SK-N-SH treated with all-trans-retinoic acid at 6 μM for 48 hours (cell line): Measurements from ENCODE around the gene ANXA8L1.
"Not testable (repeated sequence)": the region's sequence is repeated elsewhere in the genome, so short reads cannot be mapped to it uniquely, and the experiment has no call there.

Experiments
- ATAC-seq: fragments of 200-7000 bp; cut with Tn5 transposase; 3 replicates; pipeline ENCODE4 v1.9.1; 2020; ENCODE audit warnings: mild to moderate bottlenecking, moderate library complexity
- ARNTL ChIP-seq: fragments of 450-650 bp; formaldehyde crosslinking; IDR thresholded peaks from 2 replicates; pipeline ENCODE4 v1.5.0; 2020; ENCODE audit warnings: low read depth, mild to moderate bottlenecking, moderate library complexity, borderline replicate concordance
- BACH2 ChIP-seq: fragments of 250-450 bp; sonication (Bioruptor Pico); IDR thresholded peaks from 2 replicates; pipeline ENCODE4 v1.9.0; 2021; ENCODE audit warnings: mild to moderate bottlenecking, borderline replicate concordance
- CREB5 ChIP-seq: fragments of 250-450 bp; sonication (Bioruptor Pico); IDR thresholded peaks from 2 replicates; pipeline ENCODE4 v1.5.1; 2020; ENCODE audit warnings: low read depth, mild to moderate bottlenecking, moderate library complexity
- CSDC2 ChIP-seq: fragments of 250-450 bp; sonication (Bioruptor Pico); IDR thresholded peaks from 2 replicates; pipeline ENCODE4 v1.5.0; 2020; ENCODE audit warnings: mild to moderate bottlenecking, moderate library complexity
- ESRRG ChIP-seq: fragments of 250-450 bp; sonication (Bioruptor Pico); IDR thresholded peaks from 2 replicates; pipeline ENCODE4 v1.6.1; 2021; ENCODE audit warnings: mild to moderate bottlenecking
- GLIS3 ChIP-seq: fragments of 250-450 bp; sonication (Bioruptor Pico); IDR thresholded peaks from 2 replicates; pipeline ENCODE4 v1.5.0; 2020; ENCODE audit warnings: mild to moderate bottlenecking, moderate library complexity
- ISL1 ChIP-seq: fragments of 250-450 bp; sonication (Bioruptor Pico); IDR thresholded peaks from 2 replicates; pipeline ENCODE4 v2.1.2; 2022; ENCODE audit warnings: mild to moderate bottlenecking, moderate library complexity
- OSR1 ChIP-seq: fragments of 250-450 bp; sonication (Bioruptor Pico); IDR thresholded peaks from 2 replicates; pipeline ENCODE4 v1.8.0; 2022; ENCODE audit warnings: moderate library complexity, mild to moderate bottlenecking, inconsistent platforms
- PPARA ChIP-seq: fragments of 250-450 bp; sonication (Bioruptor Pico); IDR thresholded peaks from 2 replicates; pipeline ENCODE4 v1.5.0; 2020; ENCODE audit warnings: mild to moderate bottlenecking, borderline replicate concordance
- RARB ChIP-seq: fragments of 250-450 bp; sonication (Bioruptor Pico); IDR thresholded peaks from 2 replicates; pipeline ENCODE4 v1.8.0; 2021; ENCODE audit warnings: mild to moderate bottlenecking, moderate library complexity
- TOX ChIP-seq: fragments of 250-450 bp; sonication (Bioruptor Pico); IDR thresholded peaks from 2 replicates; pipeline ENCODE4 v1.8.0; 2021; ENCODE audit warnings: mild to moderate bottlenecking, moderate library complexity, borderline replicate concordance
- TSHZ2 ChIP-seq: fragments of 250-450 bp; sonication (Bioruptor Pico); IDR thresholded peaks from 2 replicates; pipeline ENCODE4 v1.5.0; 2020; ENCODE audit warnings: mild to moderate bottlenecking, moderate library complexity
- ZC3H10 ChIP-seq: fragments of 250-450 bp; sonication (Bioruptor Pico); IDR thresholded peaks from 2 replicates; pipeline ENCODE4 v1.5.1; 2021; ENCODE audit warnings: mild to moderate bottlenecking, moderate library complexity
- ZFP30 ChIP-seq: fragments of 450-650 bp; formaldehyde crosslinking; IDR thresholded peaks from 2 replicates; pipeline ENCODE4 v1.5.0; 2022; ENCODE audit warnings: mild to moderate bottlenecking, moderate library complexity
- ZNF565 ChIP-seq: fragments of 450-650 bp; formaldehyde crosslinking; conservative IDR thresholded peaks from 2 replicates; pipeline ENCODE4 v1.5.0; 2020; ENCODE audit warnings: low read depth, mild to moderate bottlenecking, moderate library complexity
- ZNF70 ChIP-seq: fragments of 450-650 bp; formaldehyde crosslinking; IDR thresholded peaks from 2 replicates; pipeline ENCODE4 v1.5.0; 2020; ENCODE audit warnings: mild to moderate bottlenecking, moderate library complexity
- ZNF8 ChIP-seq: fragments of 450-650 bp; formaldehyde crosslinking; IDR thresholded peaks from 2 replicates; pipeline ENCODE4 v1.5.0; 2020; ENCODE audit warnings: mild to moderate bottlenecking, moderate library complexity
- TF ChIP-seq, protein P1 (sequence below): fragments of 250-450 bp; sonication (Bioruptor Pico); IDR thresholded peaks from 2 replicates; pipeline ENCODE4 v1.8.0; 2020; ENCODE audit warnings: mild to moderate bottlenecking, moderate library complexity, borderline replicate concordance
- TF ChIP-seq, protein P2 (sequence below): fragments of 250-450 bp; sonication (Bioruptor Pico); IDR thresholded peaks from 2 replicates; pipeline ENCODE4 v1.8.0; 2021; ENCODE audit warnings: low read depth, mild to moderate bottlenecking, moderate library complexity, borderline replicate concordance

The ANXA8L1 gene, protein sequence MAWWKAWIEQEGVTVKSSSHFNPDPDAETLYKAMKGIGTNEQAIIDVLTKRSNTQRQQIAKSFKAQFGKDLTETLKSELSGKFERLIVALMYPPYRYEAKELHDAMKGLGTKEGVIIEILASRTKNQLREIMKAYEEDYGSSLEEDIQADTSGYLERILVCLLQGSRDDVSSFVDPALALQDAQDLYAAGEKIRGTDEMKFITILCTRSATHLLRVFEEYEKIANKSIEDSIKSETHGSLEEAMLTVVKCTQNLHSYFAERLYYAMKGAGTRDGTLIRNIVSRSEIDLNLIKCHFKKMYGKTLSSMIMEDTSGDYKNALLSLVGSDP

DNA sequence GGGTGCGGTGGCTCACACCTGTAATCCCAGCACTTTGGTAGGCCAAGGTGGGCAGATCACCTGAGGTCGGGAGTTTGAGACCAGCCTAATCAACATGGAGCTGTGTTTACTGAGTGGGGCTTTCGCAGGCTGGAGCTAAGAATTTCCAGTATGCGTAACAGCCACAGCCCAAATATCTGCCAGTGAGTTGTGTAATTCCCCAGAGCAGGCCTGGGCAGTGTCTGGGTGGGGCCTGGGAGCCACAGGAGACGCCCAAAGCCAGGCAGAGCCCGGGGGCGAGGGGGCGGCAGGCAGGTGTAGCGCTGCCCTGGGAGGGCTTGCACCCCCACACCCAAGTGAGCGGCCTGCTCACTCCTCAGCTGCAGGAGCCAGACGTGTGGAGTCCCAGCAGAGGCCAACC is at the start of gene ANXA8L1:
ANXA8L1 (plus strand) TSS at position 371 of the 400 bp plus-strand sequence. CDS start 76 bp downstream, outside the sequence.
- not testable (repeated sequence) for ATAC-seq

DNA sequence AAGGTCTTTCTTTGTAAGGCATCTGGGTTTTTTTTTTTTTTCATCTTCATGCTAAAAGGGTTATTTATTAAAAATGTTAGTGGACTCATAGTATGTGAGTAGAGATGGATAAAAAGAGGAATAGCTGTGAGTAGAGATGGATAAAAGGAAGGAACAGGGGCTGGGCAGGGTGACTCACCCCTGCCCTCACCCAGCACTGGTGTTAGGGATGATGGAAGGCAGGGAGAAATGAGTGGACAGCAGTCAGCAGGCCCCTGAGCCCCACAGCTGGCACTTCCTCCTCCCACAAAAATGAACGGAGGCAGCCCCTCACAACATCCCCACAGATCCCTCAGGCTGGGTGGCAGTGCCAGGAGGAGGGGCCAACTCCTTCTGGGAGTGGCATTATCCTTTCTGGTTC is 49.5 kb upstream of the ANXA8L1 start:
- ATAC-seq, result no peak
- TF ChIP-seq ISL1 (no peak), CSDC2 (CRISPR knock-in tag) (no peak), ZNF70 (CRISPR knock-in tag) (no peak), BACH2 (CRISPR knock-in tag) (no peak), RARB (CRISPR knock-in tag) (no peak), GLIS3 (no peak), ZC3H10 (CRISPR knock-in tag) (no peak), PPARA (CRISPR knock-in tag) (no peak), ZNF8 (CRISPR knock-in tag) (no peak), TSHZ2 (CRISPR knock-in tag) (no peak), OSR1 (CRISPR knock-in tag) (no peak), ARNTL (CRISPR knock-in tag) (no peak), ESRRG (CRISPR knock-in tag) (no peak), TOX (no peak), ZFP30 (no peak), CREB5 (CRISPR knock-in tag) (no peak)
- TF ChIP-seq, protein P1, sequence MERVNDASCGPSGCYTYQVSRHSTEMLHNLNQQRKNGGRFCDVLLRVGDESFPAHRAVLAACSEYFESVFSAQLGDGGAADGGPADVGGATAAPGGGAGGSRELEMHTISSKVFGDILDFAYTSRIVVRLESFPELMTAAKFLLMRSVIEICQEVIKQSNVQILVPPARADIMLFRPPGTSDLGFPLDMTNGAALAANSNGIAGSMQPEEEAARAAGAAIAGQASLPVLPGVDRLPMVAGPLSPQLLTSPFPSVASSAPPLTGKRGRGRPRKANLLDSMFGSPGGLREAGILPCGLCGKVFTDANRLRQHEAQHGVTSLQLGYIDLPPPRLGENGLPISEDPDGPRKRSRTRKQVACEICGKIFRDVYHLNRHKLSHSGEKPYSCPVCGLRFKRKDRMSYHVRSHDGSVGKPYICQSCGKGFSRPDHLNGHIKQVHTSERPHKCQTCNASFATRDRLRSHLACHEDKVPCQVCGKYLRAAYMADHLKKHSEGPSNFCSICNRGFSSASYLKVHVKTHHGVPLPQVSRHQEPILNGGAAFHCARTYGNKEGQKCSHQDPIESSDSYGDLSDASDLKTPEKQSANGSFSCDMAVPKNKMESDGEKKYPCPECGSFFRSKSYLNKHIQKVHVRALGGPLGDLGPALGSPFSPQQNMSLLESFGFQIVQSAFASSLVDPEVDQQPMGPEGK (CRISPR knock-in tag), result no peak
- TF ChIP-seq, protein P2, sequence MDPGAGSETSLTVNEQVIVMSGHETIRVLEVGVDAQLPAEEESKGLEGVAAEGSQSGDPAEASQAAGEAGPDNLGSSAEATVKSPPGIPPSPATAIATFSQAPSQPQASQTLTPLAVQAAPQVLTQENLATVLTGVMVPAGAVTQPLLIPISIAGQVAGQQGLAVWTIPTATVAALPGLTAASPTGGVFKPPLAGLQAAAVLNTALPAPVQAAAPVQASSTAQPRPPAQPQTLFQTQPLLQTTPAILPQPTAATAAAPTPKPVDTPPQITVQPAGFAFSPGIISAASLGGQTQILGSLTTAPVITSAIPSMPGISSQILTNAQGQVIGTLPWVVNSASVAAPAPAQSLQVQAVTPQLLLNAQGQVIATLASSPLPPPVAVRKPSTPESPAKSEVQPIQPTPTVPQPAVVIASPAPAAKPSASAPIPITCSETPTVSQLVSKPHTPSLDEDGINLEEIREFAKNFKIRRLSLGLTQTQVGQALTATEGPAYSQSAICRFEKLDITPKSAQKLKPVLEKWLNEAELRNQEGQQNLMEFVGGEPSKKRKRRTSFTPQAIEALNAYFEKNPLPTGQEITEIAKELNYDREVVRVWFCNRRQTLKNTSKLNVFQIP, result no peak

- TF ChIP-seq ZC3H10 (CRISPR knock-in tag) (no peak), ESRRG (CRISPR knock-in tag) (no peak), TSHZ2 (CRISPR knock-in tag) (no peak), ZNF565 (CRISPR knock-in tag) (no peak), ZNF70 (CRISPR knock-in tag) (no peak), RARB (CRISPR knock-in tag) (no peak), PPARA (CRISPR knock-in tag) (no peak), CREB5 (CRISPR knock-in tag) (no peak), TOX (no peak), GLIS3 (no peak)
- TF ChIP-seq, protein P2, result no peak
- TF ChIP-seq, protein P1 (CRISPR knock-in tag), result no peak
- no peak for ATAC-seq
Observed at GRCh38 chr10:46326971-46327370, 48.6 kb upstream of the ANXA8L1 start.
